Thyroid gland (tissue), 4 donors: ENCODE results near the gene MICB.

ENCODE experiments used
- POLR2A ChIP-seq, 2 donors: fragments of 450-650 bp; IDR thresholded peaks; one replicate each; pipeline ENCODE4 v1.6.1; 2017; ENCODE audit warnings: antibody characterized with exemption in 2 of 2, mild to moderate bottlenecking in 2 of 2, moderate library complexity in 1 of 2
- TF ChIP-seq, protein P1 (sequence below), 6 experiments: fragments of 200-600 bp in 3 of 6; fragments of 450-650 bp in 3 of 6; sonication (generic) in 3 of 6; IDR thresholded peaks; one replicate each; pipeline ENCODE4 v1.5.1; 2016 to 2019; ENCODE audit warnings: antibody characterized with exemption in 6 of 6, mild to moderate bottlenecking in 2 of 6, inconsistent platforms in 1 of 6, moderate library complexity in 1 of 6

DNA sequence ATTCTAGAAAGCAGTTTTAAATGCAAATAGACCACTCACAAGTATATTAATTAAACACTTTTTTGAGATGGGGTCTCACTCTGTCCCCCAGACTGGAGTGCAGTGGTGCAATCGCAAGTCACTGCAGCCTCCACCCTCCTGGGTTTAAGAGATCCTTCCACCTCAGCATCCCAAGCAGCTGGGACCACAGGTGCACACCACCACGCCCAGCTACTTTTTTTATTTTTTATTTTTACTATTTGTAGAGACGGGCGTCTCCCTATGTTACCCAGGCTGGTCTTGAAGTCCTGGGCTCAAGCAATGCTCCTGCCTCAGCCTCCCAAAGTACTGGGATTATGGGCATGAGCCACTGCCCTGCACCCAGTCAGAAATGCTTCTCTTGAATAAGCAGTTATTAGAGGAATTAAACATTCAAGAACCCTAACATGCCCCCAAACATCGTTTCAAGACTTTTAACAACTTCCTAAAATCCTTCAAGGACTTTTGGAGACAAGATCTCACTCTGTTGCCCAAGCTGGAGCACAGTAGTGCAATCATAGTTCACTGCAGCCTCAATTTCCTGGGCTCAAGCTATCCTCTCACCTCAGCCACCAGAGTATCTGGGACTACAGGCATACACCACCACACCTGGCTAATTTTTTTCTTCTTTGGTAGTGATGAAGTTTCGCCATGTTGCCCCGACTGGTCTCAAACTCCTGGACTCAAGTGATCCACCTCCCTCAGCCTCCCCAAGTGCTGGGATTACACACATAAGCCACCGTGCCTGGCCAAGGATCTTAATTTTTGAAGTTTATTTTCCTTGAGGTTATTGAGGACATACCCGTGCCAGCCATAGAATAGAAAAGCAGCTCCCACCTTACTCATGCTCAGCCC is 34.1 kb downstream of the MICB start:
- TF ChIP-seq, protein P1, sequence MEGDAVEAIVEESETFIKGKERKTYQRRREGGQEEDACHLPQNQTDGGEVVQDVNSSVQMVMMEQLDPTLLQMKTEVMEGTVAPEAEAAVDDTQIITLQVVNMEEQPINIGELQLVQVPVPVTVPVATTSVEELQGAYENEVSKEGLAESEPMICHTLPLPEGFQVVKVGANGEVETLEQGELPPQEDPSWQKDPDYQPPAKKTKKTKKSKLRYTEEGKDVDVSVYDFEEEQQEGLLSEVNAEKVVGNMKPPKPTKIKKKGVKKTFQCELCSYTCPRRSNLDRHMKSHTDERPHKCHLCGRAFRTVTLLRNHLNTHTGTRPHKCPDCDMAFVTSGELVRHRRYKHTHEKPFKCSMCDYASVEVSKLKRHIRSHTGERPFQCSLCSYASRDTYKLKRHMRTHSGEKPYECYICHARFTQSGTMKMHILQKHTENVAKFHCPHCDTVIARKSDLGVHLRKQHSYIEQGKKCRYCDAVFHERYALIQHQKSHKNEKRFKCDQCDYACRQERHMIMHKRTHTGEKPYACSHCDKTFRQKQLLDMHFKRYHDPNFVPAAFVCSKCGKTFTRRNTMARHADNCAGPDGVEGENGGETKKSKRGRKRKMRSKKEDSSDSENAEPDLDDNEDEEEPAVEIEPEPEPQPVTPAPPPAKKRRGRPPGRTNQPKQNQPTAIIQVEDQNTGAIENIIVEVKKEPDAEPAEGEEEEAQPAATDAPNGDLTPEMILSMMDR (IDR thresholded peaks at IDR 0.05), result no peak
- no peak for TF ChIP-seq POLR2A (IDR thresholded peaks at IDR 0.05)
